GM11168 (cell line): ENCODE measurements around the gene ULBP3.

Experiments
- in situ Hi-C: fragments of 300-500 bp; cut with MboI; formaldehyde crosslinking; loops from one replicate; pipeline ENCODE4 v1.12.0; 2022; ENCODE audit warnings: low sequenced_read_pairs; ENCODE audit not compliant: unreplicated experiment

ULBP3 gene

GRCh38 chr6:150068720-150069648, at the start of gene ULBP3:
ULBP3 (minus strand) TSS chr6:150069121; CDS start chr6:150069066, 55 bp downstream.
- in situ Hi-C loops: loop anchor here (25.0 kb wide), 1 partner anchor 743 kb away; no protein-coding TSS in a partner anchor

GRCh38 chr6:150118627-150119026, 49.7 kb upstream of the ULBP3 start:
- in situ Hi-C loops: no loop called here

- in situ Hi-C loops: no loop called here
Measured at GRCh38 chr6:150118203-150118602, 49.3 kb upstream of the ULBP3 start.

- in situ Hi-C loops: no loop called here
Measured at GRCh38 chr6:150116200-150116800, 47.4 kb upstream of the ULBP3 start.

- in situ Hi-C loops: no loop called here
Measured at GRCh38 chr6:150115769-150116168, 46.8 kb upstream of the ULBP3 start.

GRCh38 chr6:150112233-150112632, 43.3 kb upstream of the ULBP3 start:
- in situ Hi-C loops: no loop called here

- in situ Hi-C loops: no loop called here
Measured at GRCh38 chr6:150102750-150103270, 33.9 kb upstream of the ULBP3 start.

- in situ Hi-C loops: no loop called here
Measured at GRCh38 chr6:150100745-150101144, 31.8 kb upstream of the ULBP3 start.

GRCh38 chr6:150099953-150100352, 31.0 kb upstream of the ULBP3 start:
- in situ Hi-C loops: no loop called here

- in situ Hi-C loops: no loop called here
Measured at GRCh38 chr6:150099546-150099945, 30.6 kb upstream of the ULBP3 start.

- in situ Hi-C loops: no loop called here
Measured at GRCh38 chr6:150098155-150098554, 29.2 kb upstream of the ULBP3 start.

- in situ Hi-C loops: no loop called here
Measured at GRCh38 chr6:150093397-150093796, 24.5 kb upstream of the ULBP3 start.

GRCh38 chr6:150091476-150091875, 22.6 kb upstream of the ULBP3 start:
- in situ Hi-C loops: no loop called here

GRCh38 chr6:150090328-150090727, 21.4 kb upstream of the ULBP3 start:
- in situ Hi-C loops: no loop called here

GRCh38 chr6:150088481-150089154, 19.7 kb upstream of the ULBP3 start:
- in situ Hi-C loops: loop anchor here (10.0 kb wide), 1 partner anchor 246 kb away; no protein-coding TSS in a partner anchor

GRCh38 chr6:150087336-150087735, 18.4 kb upstream of the ULBP3 start:
- in situ Hi-C loops: loop anchor here (10.0 kb wide), 1 partner anchor 247 kb away; no protein-coding TSS in a partner anchor

GRCh38 chr6:150086026-150086425, 17.1 kb upstream of the ULBP3 start:
- in situ Hi-C loops: loop anchor here (10.0 kb wide), 1 partner anchor 249 kb away; no protein-coding TSS in a partner anchor

- in situ Hi-C loops: loop anchor here (10.0 kb wide), 1 partner anchor 250 kb away; no protein-coding TSS in a partner anchor
Measured at GRCh38 chr6:150084426-150084825, 15.5 kb upstream of the ULBP3 start.

- in situ Hi-C loops: loop anchor here (10.0 kb wide), 1 partner anchor 251 kb away; no protein-coding TSS in a partner anchor
Measured at GRCh38 chr6:150083839-150084238, 14.9 kb upstream of the ULBP3 start.

GRCh38 chr6:150081702-150082101, 12.8 kb upstream of the ULBP3 start:
- in situ Hi-C loops: loop anchor here (10.0 kb wide), 1 partner anchor 253 kb away; no protein-coding TSS in a partner anchor
